Activated CD8-positive, alpha-beta memory T cell treated with anti-CD3 and anti-CD28 coated beads, Interleukin-2, amount 50 U/mL, for 24 hours (primary cell): ENCODE results near the gene PLEKHN1.
"Not testable (repeated sequence)": the region's sequence is repeated elsewhere in the genome, so short reads cannot be mapped to it uniquely, and the experiment has no call there.

Experiments used
- DNase-seq: peaks from one replicate; pipeline ENCODE4 v3.0.0-alpha.2; 2020; ENCODE audit errors: extremely low read depth

Gene PLEKHN1

GRCh38 chr1:1006305-1007159 is 40.2 kb downstream of the PLEKHN1 start:
- no peak for DNase-seq

GRCh38 chr1:1010131-1010530 is 43.8 kb downstream of the PLEKHN1 start:
- DNase-seq, result not testable (repeated sequence)

GRCh38 chr1:1011396-1011949 is 45.2 kb downstream of the PLEKHN1 start:
- no peak for DNase-seq

- DNase-seq, result not testable (repeated sequence)
Observed at GRCh38 chr1:1012736-1013104, 46.4 kb downstream of the PLEKHN1 start.

GRCh38 chr1:1013105-1013921 is 47.0 kb downstream of the PLEKHN1 start, which contains the start of gene ISG15:
TSS of gene ISG15 (plus strand) at chr1:1013497. CDS start at chr1:1013574, 77 bp downstream.
- DNase-seq, result peak; percentile 64

- no peak for DNase-seq
Observed at GRCh38 chr1:1013922-1014648, 47.8 kb downstream of the PLEKHN1 start.

- DNase-seq, result no peak
Observed at GRCh38 chr1:1014799-1015681, 48.8 kb downstream of the PLEKHN1 start.

- DNase-seq, result not testable (repeated sequence)
Observed at GRCh38 chr1:1017397-1018320, 51.4 kb downstream of the PLEKHN1 start.

- DNase-seq, result not testable (repeated sequence)
Observed at GRCh38 chr1:1018321-1018685, 52.0 kb downstream of the PLEKHN1 start.

GRCh38 chr1:1019122-1019999 is 53.1 kb downstream of the PLEKHN1 start:
- peak; percentile 30 for DNase-seq

- no peak for DNase-seq
Observed at GRCh38 chr1:1020000-1020404, 53.7 kb downstream of the PLEKHN1 start, which contains the start of gene AGRN. TSS of gene AGRN (plus strand) at chr1:1020120. CDS start at chr1:1020173, 53 bp downstream.

- DNase-seq, result no peak
Observed at GRCh38 chr1:1020415-1021009, 54.2 kb downstream of the PLEKHN1 start.

GRCh38 chr1:1021010-1021919 is 55.0 kb downstream of the PLEKHN1 start:
- no peak for DNase-seq

- DNase-seq, result no peak
Observed at GRCh38 chr1:1021920-1022259, 55.6 kb downstream of the PLEKHN1 start.

GRCh38 chr1:1022302-1023009 is 56.2 kb downstream of the PLEKHN1 start:
- no peak for DNase-seq

- DNase-seq, result no peak
Observed at GRCh38 chr1:1023700-1024099, 57.4 kb downstream of the PLEKHN1 start.
